HAP-1 (cell line): ENCODE data around the gene TLR5.

Experiments used
- DNase-seq, 2 experiments: peaks; one replicate each; pipeline ENCODE4 v3.0.0-alpha.2; 2016 to 2020; ENCODE audit warnings: low spot score in 2 of 2
- H3K27me3 ChIP-seq: fragments of 250-450 bp; sonication (Bioruptor Pico); 2 replicates; pipeline ENCODE4 v1.5.1; 2020; ENCODE audit warnings: low read depth, mild to moderate bottlenecking, moderate library complexity
- H3K36me3 ChIP-seq: fragments of 250-450 bp; sonication (Bioruptor Pico); replicated peaks from 2 replicates; pipeline ENCODE4 v1.5.1; 2020; ENCODE audit warnings: mild to moderate bottlenecking
- H3K4me1 ChIP-seq: fragments of 250-450 bp; sonication (Bioruptor Pico); 2 replicates; pipeline ENCODE4 v1.5.1; 2020; ENCODE audit warnings: mild to moderate bottlenecking
- H3K4me3 ChIP-seq: fragments of 250-450 bp; sonication (Bioruptor Pico); 2 replicates; pipeline ENCODE4 v1.5.1; 2020; ENCODE audit warnings: mild to moderate bottlenecking, moderate library complexity
- H3K9me3 ChIP-seq: fragments of 250-450 bp; sonication (Bioruptor Pico); 2 replicates; pipeline ENCODE4 v1.5.1; 2020; ENCODE audit warnings: mild to moderate bottlenecking, moderate library complexity
- in situ Hi-C: fragments of 300-500 bp; cut with MboI; formaldehyde crosslinking; loops from 3 replicates; pipeline ENCODE4 v1.14.3; 2020; ENCODE audit warnings: low sequenced_read_pairs, inconsistent platforms, mixed read lengths

The TLR5 gene

GRCh38 chr1:223084464-223084866 is 58.6 kb downstream of the TLR5 start:
- H3K27me3 ChIP-seq, result no peaks in the 10 kb centered on the region
- H3K36me3 ChIP-seq, result no peaks in the 10 kb centered on the region
- no peak overlapping the region for H3K4me3 ChIP-seq
- DNase-seq, result no peak
- no peaks in the 10 kb centered on the region for H3K9me3 ChIP-seq
- H3K4me1 ChIP-seq, result peaks cover 2% of the 10 kb centered on the region; the same call in 1 of the 2 replicates
- in situ Hi-C loops, result loop anchor here (10.0 to 25.0 kb wide), 2 partner anchors 447 to 620 kb away; no protein-coding TSS in a partner anchor

- no peak for DNase-seq
- peaks cover 2% of the 10 kb centered on the region; the same call in 1 of the 2 replicates for H3K4me1 ChIP-seq
- in situ Hi-C loops, result loop anchor here (10.0 to 25.0 kb wide), 2 partner anchors 447 to 619 kb away; no protein-coding TSS in a partner anchor
- no peak overlapping the region for H3K4me3 ChIP-seq
- H3K27me3 ChIP-seq, result no peaks in the 10 kb centered on the region
- no peaks in the 10 kb centered on the region for H3K36me3 ChIP-seq
- H3K9me3 ChIP-seq, result no peaks in the 10 kb centered on the region
Measured at GRCh38 chr1:223083831-223084230, 59.2 kb downstream of the TLR5 start.

DNA sequence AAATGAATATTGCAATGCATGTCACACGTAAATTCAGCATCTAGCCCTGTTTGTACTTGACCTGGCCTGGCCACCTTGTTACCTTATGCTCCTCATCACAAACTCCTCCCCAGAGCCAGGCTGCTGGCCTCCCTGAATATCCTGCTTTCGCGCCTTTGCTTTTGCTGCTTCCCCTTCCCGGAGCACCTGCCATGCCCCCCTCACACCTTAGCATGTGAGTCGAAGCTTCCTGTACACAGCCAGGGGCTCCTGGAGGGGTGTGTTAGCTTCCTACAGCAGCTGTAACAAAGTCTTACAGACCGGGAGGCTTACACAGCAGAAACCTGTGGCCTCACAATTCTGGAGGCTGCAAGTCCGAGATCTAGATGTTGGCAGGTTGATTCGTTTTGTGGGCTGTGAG is 60.1 kb downstream of the TLR5 start:
- no peak for DNase-seq
- Histone ChIP-seq H3K9me3 (no peaks in the 10 kb centered on the region), H3K36me3 (no peaks in the 10 kb centered on the region), H3K27me3 (no peaks in the 10 kb centered on the region), H3K4me3 (no peak overlapping the region), H3K4me1 (peaks cover 2% of the 10 kb centered on the region; the same call in 1 of the 2 replicates)
- in situ Hi-C loops, result loop anchor here (10.0 to 25.0 kb wide), 2 partner anchors 446 to 618 kb away; no protein-coding TSS in a partner anchor

- H3K36me3 ChIP-seq, result no peaks in the 10 kb centered on the region
- DNase-seq, result peak; percentile 86 to 93
- H3K4me1 ChIP-seq, result peaks cover 2% of the 10 kb centered on the region; the same call in 1 of the 2 replicates
- no peaks in the 10 kb centered on the region for H3K27me3 ChIP-seq
- H3K4me3 ChIP-seq, result no peak overlapping the region
- in situ Hi-C loops, result loop anchor here (10.0 to 25.0 kb wide), 2 partner anchors 444 to 617 kb away; no protein-coding TSS in a partner anchor
- no peaks in the 10 kb centered on the region for H3K9me3 ChIP-seq
Measured at GRCh38 chr1:223081181-223081994, 61.7 kb downstream of the TLR5 start.

- no peak overlapping the region for H3K4me3 ChIP-seq
- H3K9me3 ChIP-seq, result no peaks in the 10 kb centered on the region
- H3K27me3 ChIP-seq, result no peaks in the 10 kb centered on the region; the same call in 1 of the 2 replicates
- no peak for DNase-seq
- in situ Hi-C loops, result loop anchor here (25.0 kb wide), 1 partner anchor 442 kb away; no protein-coding TSS in a partner anchor
- no peaks in the 10 kb centered on the region for H3K36me3 ChIP-seq
- peaks cover 2% of the 10 kb centered on the region; the same call in 1 of the 2 replicates for H3K4me1 ChIP-seq
Measured at GRCh38 chr1:223079498-223079897, 63.5 kb downstream of the TLR5 start.

GRCh38 chr1:223077247-223077833 is 65.7 kb downstream of the TLR5 start:
- H3K9me3 ChIP-seq, result no peaks in the 10 kb centered on the region
- H3K27me3 ChIP-seq, result no peaks in the 10 kb centered on the region; the same call in 1 of the 2 replicates
- in situ Hi-C loops, result loop anchor here (25.0 kb wide), 1 partner anchor 440 kb away; no protein-coding TSS in a partner anchor
- no peaks in the 10 kb centered on the region for H3K36me3 ChIP-seq
- H3K4me3 ChIP-seq, result no peak overlapping the region
- H3K4me1 ChIP-seq, result peaks cover 2% of the 10 kb centered on the region; the same call in 1 of the 2 replicates
- peak in 1 of 2 experiments; percentile 32 for DNase-seq

- H3K36me3 ChIP-seq, result no peaks in the 10 kb centered on the region
- H3K4me3 ChIP-seq, result no peak overlapping the region
- DNase-seq, result no peak
- no peaks in the 10 kb centered on the region; the same call in 1 of the 2 replicates for H3K27me3 ChIP-seq
- H3K4me1 ChIP-seq, result peaks cover 2% of the 10 kb centered on the region; the same call in 1 of the 2 replicates
- no peaks in the 10 kb centered on the region for H3K9me3 ChIP-seq
- in situ Hi-C loops, result loop anchor here (25.0 kb wide), 1 partner anchor 439 kb away; no protein-coding TSS in a partner anchor
Measured at GRCh38 chr1:223076362-223076761, 66.7 kb downstream of the TLR5 start.

DNA sequence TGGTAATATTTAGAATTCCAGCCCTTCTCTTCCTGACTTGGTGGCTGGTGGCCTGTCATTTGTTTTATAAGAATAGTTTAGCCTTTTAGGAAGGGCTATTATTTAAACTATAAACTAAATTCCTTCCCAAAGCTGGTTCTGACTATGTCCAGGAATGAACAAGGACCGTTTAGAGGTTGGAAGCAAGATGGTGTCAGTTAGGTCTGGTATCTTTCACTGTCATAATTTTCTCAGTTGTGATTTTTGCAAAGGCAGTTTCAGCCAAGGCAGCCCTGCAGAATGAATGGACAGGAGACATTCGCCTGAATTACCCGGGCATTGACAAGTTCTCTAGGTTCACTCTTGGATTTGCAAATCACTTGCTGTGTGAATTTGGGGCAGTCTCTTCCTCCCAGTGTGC is 67.2 kb downstream of the TLR5 start:
- Histone ChIP-seq H3K27me3 (no peaks in the 10 kb centered on the region; the same call in 1 of the 2 replicates), H3K4me1 (no peaks in the 10 kb centered on the region), H3K4me3 (no peak overlapping the region), H3K36me3 (no peaks in the 10 kb centered on the region), H3K9me3 (no peaks in the 10 kb centered on the region)
- DNase-seq, result no peak
- in situ Hi-C loops, result loop anchor here (25.0 kb wide), 1 partner anchor 439 kb away; no protein-coding TSS in a partner anchor

DNA sequence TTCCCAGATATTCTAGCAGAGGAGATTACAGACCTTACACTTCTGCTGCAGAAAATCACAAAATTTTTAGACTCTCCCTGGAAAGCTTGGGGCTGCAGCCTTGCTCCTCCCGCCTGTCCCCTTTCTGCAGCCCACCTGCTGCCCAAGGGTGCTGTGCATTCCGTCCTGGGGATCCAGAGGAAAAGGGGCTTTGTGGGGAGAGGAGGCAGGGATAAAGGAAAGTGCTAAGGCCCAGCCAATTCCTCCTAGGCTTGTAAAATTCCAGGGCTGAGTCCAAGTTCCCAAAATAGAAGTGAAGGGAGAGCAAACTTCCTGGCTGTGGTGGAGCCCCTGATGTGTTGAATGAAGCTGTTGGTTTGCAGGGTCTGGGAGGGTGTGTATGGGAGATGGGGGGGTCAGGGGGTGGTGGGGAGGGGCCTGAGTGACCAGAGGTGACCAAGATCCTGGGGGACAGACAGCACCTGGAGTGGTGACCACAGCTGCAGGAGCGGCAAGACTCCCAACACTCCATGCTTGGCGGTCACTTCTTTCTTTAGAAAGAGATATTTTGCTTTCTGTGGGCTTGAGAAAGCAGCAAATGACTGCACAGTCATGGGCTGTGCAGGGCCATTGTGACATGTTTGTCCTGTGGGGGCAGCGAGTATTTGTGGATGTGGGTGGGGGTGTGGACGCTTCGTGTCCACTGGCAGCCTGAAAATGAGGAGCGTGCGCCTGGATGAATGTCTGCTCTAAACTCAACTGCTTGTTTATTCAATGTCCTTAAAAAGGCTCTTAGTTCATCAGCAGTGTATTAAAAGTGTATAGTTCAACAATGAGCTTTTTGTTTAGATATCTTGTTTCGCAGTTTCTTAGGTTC is 68.4 kb downstream of the TLR5 start:
- no peaks in the 10 kb centered on the region; the same call in 1 of the 2 replicates for H3K27me3 ChIP-seq
- DNase-seq, result no peak
- no peak overlapping the region for H3K4me3 ChIP-seq
- in situ Hi-C loops, result loop anchor here (25.0 kb wide), 1 partner anchor 437 kb away; no protein-coding TSS in a partner anchor
- H3K36me3 ChIP-seq, result no peaks in the 10 kb centered on the region
- H3K9me3 ChIP-seq, result no peaks in the 10 kb centered on the region
- H3K4me1 ChIP-seq, result no peaks in the 10 kb centered on the region

GRCh38 chr1:223068900-223069665 is 74.0 kb downstream of the TLR5 start:
- Histone ChIP-seq H3K36me3 (no peaks in the 10 kb centered on the region), H3K4me3 (no peak overlapping the region), H3K9me3 (no peaks in the 10 kb centered on the region), H3K4me1 (no peaks in the 10 kb centered on the region), H3K27me3 (no peaks in the 10 kb centered on the region; the same call in 1 of the 2 replicates)
- in situ Hi-C loops, result no loop called here
- no peak for DNase-seq

DNA sequence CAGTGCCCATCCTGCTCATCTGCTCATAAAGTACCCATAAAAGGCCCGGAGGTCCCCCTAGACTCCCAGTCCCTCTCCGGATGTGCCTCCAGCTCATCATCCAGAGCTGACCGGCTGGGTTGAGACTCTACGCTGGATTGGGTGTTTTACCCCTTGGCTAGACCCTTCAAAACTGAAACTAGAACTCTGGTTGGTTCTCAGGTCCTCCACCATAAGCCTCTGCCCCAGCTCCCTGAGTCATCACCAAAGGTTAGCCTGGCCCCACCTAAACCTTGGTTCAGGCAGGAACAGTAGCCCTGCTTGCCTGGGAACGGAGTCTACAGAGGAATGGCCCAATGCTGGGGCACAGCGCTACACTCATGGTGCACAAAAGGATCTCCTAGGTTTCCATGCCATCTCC is 75.1 kb downstream of the TLR5 start:
- DNase-seq, result no peak
- Histone ChIP-seq H3K4me3 (no peak overlapping the region), H3K9me3 (no peaks in the 10 kb centered on the region), H3K36me3 (no peaks in the 10 kb centered on the region), H3K27me3 (no peaks in the 10 kb centered on the region), H3K4me1 (no peaks in the 10 kb centered on the region)
- in situ Hi-C loops, result no loop called here

GRCh38 chr1:223066415-223066814 is 76.6 kb downstream of the TLR5 start:
- in situ Hi-C loops, result no loop called here
- Histone ChIP-seq H3K27me3 (no peaks in the 10 kb centered on the region), H3K4me1 (no peaks in the 10 kb centered on the region), H3K9me3 (no peaks in the 10 kb centered on the region), H3K4me3 (no peak overlapping the region), H3K36me3 (no peaks in the 10 kb centered on the region)
- DNase-seq, result no peak
